Forelimb muscle (tissue), 1 donor: ENCODE results near the gene SCLY. TPM values are rescaled to one million over a fixed set of nuclear protein-coding genes. Genes with fewer than 3 reads are reported as not detected.

Experiments used
- DNase-seq: peaks from one replicate; pipeline ENCODE4 v3.0.0-alpha.2; 2013; ENCODE audit warnings: low read depth
- polyA plus RNA-seq: library from polyadenylated mRNA; unstranded; fragments of 120-200 nt; gene quantifications from one replicate; pipeline ENCODE4 v1.2.1, GENCODE V29; 2013; ENCODE audit not compliant: insufficient read length

The SCLY gene
- polyA plus RNA-seq, 1 donor: 8.0 TPM

DNA sequence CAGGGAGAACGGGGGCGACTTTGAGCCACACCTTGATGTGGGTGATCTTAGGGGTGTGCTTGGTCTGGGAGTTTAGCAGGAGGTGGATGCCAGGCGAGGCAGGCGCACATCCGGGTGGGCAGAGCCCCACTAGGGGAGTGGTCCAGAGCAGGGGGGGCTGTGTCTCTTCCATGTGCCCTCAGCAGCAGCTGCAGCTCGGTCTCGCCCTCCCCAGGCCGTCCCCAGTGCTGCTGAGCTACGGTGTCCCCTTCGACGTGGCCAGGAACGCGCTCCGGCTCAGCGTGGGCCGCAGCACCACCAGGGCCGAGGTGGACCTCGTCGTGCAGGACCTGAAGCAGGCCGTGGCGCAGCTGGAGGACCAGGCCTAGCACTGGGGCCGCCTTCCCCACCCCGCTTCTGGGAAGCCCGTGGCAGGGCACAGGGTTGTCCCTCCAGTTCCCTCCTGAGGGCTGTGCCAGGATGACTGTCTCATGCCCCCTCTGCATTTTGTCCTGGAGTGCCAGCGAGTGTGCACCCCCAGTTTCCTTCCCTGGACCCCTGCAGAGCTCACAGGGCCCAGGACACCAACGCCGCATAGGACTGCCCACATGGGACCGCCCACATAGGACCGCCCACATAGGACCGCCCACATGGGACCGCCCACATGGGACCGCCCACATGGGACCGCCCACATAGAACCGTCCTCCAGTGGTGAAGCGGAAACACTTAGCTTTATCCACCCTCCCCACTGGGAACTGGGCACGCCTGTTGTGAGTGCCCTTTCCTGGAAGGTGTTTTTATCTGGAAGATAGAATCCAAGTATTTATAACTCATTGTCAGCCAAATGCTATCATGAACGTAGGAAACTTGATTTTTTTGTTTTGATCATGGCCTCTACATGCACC is 37.4 kb downstream of the SCLY start:
- DNase-seq: no peak

DNA sequence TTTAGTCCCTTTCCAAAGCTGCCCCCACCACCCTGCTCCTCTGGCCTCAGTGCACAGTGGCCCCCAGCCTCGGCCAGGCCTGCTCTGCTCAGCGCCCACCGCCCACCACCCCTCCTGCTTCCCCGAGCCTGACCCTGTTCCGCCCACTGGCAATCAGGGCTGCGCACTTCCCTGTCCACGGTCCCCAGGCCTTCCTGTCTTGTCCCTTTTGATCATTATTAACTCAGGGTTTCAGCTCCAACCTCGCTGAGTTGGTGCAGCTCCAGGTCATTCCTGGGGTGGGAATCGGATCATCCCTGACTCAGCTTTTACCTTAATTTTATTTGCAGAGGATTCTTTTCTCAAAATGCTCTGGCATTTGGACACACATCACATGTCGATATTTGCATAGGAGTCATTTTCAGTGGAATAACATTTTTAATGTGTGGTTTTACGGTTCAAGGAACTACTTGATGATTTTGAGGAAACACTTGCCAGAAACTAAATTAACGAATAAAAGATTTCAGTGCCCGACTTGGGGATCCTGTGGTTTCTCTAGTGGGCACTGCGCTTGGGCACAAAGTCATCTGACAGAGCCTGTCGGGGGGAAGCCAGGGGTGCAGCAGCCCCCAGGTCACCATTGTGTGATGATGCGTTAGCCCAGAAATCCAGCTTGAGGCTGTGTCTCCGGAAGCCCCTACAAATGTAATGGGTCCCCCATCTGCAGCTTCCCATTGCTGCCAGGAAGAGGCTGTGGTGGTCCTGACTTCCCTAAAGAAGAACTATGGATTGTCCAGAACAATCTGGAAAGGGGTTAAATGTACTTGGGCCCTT is 38.3 kb downstream of the SCLY start:
- DNase-seq: no peak

DNA sequence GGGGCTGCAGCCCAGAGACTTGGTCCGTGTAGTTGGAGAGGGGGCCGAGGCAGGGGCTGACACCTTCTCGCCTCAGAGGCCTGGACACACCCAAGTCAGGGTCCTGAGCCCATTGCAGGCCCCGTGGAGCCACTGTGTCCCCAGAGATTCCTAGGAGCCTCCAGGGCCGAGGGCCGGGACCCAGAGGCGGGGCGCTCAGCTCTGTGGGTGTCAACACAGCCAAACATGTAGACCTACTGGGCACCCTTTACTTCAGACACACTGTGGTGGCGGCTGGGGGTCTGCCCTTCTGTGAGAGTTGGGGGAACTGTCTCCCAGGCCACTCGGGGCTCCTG is 38.9 kb downstream of the SCLY start:
- DNase-seq: no peak

DNA sequence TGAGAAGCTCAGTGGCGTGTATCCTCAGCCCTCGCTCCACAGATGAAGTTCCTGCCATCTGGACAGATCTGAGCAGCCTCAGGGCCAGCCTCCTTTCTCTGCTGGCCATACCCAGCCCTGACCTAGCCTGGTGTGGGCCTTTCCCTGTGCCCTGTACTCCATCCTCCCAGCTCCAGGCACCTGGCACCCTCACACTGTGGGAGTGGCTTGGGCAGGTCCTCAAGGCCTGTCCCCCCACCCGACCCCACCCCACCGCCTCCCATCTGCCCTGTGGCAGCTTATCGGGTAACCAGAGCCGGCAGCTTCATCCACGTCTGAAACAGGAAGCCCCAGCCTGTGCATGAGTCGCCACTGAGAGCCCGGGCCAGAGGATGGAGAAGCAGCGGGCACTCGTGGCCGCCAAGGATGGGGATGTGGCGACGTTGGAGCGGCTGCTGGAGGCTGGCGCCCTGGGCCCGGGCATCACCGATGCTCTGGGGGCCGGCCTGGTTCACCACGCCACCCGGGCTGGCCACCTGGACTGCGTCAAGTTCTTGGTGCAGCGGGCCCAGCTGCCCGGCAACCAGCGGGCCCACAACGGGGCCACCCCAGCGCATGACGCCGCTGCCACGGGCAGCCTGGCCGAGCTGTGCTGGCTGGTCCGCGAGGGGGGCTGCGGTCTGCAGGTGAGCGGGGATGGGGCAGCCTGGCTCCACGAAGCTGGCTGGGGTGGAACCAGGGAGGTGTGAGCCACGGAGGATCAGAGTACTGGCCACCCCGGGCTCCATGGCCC is 39.4 kb downstream of the SCLY start, which contains the start of gene ESPNL:
ESPNL (plus strand) TSS at position 292 of the 772 bp plus-strand sequence; CDS start at position 372, 80 bp downstream.
- DNase-seq: no peak

DNA sequence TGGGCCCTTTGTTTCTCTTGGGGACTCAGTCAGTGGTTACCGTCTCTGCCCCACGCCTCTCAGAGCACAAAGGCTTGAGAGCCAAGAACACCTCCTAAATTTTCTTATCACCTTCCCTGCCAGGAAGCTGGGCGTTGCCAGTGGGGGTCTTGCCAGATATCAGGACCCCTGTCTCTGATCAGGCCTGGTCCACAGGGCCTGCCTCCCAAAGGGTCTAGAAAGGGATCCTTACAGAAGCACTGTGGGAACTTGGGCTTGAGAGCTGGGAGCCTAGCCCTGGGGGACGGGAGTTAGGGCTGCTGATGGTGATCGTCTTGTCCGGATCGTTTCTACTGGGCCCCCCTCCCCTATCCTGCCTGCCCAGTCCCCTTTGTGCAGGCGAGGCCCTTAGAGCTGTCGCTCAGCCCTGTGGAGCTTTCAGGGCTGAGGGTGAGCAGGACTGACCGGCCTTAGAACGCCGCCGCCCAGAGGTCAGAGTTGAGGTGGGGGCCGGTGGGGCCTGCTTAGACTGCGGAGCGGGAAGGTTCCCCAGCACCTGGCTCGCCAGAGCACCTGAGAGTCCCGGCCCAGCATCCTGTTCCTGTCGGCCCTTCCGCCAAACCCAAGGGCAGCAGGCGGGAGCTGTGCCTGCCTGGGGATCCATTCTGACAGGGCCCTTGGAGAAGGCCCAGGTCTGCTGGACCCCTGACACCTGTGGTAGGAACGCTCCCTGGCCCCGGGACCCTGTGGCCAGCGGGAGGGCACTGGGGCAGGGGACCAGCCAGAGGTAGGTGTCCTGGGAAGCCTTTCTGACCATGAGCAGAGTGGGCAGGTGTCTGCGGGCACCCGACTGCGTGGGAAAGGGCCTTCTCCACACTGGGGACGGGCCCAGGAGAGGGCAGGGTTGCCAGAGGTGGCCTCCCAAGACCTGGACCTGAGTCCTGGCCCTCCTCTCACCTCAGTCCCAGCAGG is 40.3 kb downstream of the SCLY start:
- no peak for DNase-seq

DNA sequence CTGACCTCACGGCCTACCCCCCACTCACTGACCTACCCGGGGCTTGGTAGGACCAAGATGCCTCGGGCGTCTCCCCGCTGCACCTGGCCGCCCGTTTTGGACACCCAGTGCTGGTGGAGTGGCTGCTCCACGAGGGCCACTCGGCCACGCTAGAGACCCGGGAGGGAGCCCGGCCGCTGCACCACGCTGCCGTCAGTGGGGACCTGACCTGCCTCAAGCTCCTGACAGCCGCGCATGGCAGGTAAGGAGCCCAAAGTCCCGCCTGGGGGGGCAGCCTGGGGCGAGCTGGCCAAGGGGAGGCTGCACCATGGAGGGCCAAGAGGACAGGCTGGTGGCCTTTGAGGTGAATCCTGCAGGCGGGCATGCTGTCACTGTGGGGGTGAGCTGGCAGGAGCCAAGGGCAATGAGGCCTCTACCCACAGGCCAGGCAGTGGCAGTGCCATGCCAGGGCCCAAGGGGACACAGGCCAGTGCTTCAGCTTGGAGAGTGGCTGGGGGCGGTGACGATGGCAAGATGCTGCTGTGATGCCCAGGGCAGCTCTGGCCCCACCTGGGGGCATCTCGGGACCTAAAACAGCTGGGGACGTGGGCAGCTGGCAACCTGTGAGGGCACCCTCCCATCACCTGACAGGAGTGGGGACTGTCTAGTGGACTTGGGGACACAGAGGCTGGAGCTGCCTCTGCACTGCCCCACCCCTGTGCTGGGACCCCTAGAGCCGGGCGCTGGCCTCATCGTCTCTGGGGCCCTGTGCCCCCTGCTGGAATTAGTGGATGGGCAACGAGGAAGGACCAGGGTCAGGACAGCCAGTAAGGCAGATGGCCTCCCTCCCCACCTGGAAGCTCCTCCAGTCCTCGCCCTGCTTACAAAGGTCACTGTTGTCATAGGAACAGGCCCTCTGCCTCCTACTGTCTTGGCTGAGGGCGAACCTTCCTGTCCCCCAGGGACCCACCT is 41.4 kb downstream of the SCLY start:
- no peak for DNase-seq

DNA sequence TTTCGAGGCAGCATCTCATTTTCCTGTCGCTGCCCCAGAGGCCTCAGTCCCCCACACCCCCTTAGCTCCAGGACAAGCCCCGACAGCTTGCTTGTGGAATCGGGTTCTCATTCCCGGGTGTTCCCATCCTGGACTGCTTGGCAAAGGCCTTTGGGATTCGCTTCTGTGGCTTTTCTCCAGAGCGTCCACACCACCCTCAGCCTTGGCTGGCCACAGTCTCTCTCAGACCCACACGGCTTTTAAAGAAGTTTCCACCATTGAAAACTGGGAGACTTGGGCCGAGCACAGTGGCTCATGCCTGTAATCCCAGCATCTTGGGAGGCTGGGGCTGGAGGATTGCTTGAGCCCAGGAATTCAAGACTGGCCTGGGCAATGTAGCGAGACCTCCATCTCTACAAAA is 42.1 kb downstream of the SCLY start:
- no peak for DNase-seq

DNA sequence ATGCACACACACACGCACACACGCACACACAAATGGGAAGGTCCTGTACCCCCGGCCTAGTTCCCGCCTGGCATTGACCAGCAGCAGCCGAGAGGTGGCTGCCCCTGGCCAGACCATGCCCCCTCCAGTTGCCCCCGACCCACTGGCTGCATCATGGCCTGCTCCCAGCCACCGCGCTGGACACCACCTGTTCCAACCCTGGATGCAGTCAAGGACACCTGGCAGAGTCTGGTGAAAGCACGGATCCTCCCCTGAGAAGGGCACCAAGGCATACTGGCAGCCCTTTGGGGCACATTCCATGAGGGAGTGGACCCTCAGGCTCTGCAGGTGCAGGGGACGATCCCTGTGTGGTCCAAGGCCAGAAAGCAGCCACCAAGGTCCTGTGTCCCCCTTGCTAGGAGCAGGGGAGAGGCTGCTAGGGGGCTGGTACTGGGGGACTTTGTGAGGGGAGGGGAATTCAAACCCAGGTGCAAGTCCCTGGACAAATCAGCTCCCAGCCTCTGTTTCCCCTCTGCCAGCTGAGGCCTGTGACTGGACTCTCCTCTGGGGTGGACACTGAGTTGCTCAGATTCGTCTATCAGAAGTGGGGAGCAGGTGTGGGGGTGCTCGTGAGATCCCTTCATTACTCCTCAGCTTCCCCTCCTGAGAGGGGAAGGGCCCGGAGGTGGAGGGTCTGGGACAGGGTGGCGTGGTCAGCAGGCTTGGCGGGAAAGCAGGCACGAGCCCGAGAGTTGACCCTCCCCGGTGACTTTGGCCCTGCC is 42.8 kb downstream of the SCLY start:
- no peak for DNase-seq

DNA sequence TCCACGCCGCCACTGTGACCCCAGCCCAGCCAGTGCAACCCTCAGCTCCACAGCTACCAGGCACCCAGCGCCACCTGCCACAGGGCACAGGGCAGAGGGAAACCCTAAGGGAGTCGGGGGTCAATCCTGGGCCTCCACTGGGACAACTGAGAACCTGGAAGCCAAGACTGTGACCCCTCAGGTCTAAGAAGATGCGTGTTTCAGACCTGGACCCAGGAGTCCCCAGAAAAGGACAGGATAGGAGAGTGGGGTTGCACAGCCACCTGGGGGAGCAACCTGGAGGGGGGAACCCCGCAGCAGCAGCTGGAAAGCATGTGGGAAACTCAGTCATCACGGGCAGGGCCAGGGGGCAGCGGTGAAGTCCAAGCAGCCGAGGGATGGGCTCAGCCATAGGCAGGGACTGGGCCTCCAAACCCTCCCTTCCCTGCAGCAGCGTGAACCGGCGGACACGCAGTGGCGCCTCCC is 43.5 kb downstream of the SCLY start:
- no peak for DNase-seq

DNA sequence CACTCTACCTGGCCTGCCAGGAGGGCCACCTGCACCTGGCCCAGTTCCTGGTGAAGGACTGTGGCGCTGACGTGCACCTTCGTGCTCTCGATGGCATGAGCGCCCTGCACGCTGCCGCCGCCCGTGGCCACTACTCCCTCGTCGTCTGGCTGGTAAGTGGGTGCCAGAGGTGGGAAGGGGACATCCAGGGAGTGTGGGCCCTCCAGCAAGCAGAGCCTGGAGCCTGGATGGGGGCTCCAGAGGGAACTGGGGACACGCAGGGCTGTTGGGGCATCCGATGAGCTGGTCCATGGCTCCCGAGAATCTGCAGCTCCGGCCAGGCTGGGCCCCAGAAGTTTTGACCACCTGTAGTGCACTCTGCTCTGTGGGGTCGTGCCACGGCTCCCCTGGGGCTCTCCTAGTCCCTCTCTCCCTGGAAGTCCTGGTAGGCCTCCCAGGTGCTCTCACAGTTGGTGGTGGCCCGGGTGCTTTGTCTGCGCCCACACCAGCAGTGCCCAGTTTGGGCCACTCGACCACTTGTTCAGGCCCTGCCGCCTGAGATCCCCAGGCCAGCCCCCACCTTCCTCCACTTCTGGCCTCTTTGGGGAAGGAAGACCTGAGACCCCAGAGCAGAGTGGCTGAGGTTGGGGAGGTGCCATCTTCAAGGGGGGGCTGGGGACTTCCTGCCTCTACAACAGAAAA is 44.0 kb downstream of the SCLY start:
- no peak for DNase-seq

DNA sequence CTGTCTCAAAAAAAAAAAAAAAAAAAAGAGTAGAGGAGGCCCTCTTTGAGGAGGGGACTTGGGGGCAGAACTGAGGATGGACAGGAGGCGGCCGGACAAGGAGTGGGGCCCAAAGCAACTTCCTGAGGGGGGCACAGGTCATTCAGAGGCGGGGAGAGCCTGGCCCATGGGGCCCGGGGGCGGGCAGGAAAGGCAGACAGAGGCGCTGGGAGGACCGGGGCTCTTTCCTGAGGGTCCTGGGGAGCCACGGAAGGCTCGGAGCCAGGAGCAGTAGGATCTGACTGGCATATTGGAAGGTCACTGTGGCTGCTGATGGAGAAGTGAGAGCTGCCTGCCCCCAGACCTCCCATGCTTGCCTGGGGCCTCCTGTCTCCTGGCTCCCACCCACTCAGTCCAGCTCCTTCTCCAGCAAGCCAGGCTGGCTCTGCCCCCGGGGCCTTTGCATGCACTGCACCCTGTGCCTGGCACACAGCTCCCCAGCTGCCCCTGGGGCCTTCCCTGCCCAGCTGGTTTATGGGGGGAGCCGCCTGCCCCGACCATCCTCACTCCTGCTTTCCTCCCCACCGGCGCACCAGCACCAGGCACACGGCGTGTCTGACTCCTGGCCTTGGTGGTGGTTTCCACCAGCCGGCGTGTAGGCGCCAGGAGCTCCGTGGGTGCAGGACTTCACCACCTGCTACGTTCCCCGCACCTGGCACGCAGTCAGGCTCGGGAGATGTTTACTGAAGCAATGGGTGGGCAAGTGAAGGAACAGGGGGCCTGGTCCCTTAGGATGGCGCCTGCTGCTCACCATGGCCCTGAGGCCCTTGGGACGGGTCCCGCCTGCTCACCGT is 44.9 kb downstream of the SCLY start:
- no peak for DNase-seq

DNA sequence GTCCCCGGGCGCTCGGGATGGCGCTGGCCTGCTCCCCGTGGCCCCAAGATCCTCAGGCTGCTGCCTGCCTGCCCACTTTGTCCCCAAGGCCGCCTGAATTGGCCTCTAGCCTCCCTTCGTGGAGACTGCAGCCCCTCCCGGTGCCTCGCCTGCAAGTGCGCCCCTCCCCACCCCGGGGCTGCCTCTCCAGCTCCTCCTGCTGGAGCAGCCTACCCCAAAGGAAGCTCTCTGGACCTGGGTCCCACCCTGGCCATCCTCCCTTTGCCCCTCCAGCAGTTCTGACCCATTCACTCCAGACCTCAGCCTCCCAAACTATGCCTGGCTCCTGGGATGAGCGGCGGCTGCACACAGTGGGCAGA is 45.5 kb downstream of the SCLY start:
- DNase-seq: no peak

DNA sequence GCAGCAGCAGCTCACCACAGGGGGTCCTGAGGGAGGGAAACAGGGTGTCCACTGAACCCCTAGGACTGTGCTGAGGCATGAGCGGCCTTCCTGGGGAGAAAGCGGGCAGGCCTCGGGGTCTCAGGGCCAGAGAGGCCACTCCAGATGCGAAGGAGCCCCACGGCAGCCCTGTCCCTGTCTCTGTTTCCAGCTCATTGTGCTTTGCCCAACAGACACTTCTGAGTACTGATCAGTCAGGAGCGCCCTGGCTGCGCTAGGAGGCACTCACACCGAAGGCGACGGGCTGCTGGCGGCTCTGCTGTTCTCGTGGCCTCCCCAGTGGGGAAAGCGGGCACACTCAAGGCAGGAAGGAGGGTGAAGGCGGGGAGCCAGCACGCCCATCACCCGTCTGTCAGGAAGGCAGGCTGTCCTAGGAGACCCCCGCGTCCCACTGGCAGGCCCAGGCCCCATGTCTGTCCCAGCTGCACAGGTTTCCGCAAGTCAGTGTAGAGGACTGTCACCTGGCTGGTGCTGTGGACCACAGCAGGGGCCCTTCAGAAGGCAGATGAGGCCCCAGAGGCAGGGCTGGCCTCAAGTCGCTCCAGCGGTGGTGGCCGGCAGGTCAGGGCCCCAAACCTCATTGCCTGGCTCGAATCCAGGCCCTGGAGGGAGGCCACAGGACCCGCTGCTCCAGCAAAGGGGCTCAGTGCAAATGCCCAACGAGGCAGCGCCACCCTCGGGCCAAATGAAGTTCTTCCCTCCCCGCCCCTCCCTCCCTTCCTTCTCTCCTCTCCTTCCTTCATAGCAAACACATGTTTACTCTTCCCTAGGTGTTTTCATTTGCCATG is 46.1 kb downstream of the SCLY start:
- DNase-seq: no peak

DNA sequence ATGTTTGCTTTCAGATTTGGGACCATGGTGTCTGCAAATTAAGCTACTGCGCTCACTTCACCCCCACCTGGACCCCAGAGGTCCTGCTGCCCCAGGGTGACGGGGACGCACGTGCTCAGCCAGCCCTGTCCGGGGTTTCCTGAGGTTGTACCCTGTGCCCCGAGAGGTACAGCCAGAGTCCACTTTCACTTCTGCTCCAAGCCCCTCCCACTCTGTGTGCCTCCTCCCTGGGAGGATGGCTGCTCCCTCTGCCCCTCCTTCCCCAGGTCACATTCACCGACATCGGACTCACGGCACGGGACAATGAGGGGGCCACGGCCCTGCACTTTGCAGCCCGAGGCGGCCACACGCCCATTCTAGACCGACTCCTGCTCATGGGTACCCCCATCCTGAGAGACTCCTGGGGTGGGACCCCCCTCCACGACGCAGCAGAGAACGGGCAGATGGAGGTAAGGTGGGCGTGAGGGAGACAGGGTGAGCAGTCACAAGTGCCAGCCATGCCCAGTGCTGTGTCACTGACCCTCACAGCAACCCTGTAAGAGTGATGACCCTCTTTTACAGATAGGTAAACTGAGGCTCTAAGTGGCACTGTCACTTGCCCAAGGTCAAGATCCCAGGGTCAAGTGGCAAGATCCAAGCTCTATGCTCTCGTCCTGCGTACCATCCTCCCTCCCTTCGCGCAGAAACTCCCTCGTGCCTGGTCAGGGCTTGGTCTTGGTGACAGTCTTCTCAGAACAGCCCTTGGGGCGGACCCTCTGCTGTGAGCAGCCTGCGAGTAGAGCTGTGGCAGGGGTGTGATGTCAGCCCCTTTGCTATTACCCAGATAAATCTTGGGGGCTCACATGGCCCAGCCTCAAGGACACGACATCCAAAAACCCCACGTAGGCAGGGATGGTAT is 47.0 kb downstream of the SCLY start:
- DNase-seq: no peak

DNA sequence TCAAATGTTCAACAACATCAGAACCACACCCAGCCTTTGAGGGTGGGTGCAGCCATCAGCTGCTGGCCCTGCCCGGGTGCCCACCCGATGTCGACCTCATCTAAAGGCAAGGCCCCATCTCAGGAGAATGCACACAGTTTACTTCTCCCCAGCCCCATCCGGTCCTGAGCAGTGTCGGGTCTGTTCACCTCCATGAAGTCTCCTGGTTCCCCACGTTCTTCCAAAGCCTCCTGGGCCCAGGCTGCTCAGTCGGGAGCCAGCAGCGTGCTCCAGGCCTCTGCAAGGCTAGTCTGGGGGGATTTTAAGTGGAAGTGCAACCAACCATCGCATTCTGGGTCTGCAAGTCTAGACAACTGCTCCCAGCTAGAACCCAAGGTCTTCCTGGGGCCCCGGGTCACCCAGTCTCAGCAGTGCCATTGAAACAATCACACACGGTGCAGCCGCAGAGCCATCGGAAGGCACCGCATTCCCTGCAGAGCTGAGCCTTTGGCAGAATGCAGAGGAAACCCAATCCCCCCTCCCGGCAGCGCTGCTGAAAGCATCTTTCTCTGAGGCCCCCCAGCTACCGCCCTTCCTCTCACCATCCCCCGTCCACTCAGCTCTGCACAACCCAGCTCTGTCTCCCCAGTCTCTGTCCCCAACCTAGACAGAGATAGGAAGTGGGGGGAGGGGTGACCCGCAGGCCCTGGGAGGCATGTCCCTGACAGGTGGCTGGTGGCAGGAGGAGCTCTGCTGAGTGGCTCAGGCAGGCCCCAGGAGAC is 47.8 kb downstream of the SCLY start:
- DNase-seq: no peak
